Forelimb muscle (tissue), 1 donor: ENCODE results near the gene ALX4. TPM values are rescaled to one million over a fixed set of nuclear protein-coding genes. Genes with fewer than 3 reads are reported as not detected.

Experiments used
- DNase-seq: peaks from one replicate; pipeline ENCODE4 v3.0.0-alpha.2; 2013; ENCODE audit warnings: low read depth
- polyA plus RNA-seq: library from polyadenylated mRNA; unstranded; fragments of 120-200 nt; gene quantifications from one replicate; pipeline ENCODE4 v1.2.1, GENCODE V29; 2013; ENCODE audit not compliant: insufficient read length

Gene ALX4
- polyA plus RNA-seq, 1 donor = 2.4 TPM

DNA sequence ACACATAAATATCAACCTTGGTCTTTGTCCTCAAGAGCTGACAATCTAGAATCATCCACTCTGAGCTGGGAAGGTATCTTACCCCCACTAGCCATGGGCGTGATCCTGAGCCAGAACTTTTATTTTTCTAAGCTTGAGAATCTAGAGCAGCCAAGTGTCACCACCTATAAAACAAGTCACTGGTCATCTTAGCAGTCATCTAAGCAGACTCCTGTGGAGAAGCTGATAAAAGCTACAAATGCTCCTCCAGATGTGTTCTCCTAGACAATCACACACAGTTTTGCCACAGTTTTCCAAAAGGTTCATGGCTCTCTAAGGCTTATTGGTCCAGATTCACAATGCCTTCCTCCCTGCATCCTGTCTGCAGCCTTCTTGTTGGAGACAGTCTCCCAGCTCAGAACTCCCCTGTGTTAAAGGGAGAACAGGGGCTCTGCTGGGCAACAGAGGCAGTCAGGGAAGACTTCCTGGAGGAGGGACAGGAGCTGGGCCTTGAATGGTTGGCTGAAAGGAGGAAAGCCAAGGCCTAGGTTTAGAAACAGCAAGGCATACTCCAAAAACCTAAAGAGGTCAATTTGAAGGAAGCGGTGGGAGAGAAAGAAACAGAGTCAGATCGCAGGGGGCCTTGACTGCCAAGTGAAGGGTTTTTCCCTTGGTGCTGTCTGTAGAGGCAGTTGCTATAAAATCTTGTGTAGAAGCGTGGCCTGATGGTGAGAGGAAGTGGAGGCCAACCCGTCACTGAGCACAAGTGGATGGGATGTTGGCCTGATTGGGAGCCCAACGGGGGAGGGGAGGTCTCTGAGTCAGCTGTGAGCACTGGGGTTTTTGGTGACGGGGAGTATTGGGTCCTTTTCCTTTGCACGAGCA lies 42.0 kb downstream of the ALX4 start:
- DNase-seq = no peak

DNA sequence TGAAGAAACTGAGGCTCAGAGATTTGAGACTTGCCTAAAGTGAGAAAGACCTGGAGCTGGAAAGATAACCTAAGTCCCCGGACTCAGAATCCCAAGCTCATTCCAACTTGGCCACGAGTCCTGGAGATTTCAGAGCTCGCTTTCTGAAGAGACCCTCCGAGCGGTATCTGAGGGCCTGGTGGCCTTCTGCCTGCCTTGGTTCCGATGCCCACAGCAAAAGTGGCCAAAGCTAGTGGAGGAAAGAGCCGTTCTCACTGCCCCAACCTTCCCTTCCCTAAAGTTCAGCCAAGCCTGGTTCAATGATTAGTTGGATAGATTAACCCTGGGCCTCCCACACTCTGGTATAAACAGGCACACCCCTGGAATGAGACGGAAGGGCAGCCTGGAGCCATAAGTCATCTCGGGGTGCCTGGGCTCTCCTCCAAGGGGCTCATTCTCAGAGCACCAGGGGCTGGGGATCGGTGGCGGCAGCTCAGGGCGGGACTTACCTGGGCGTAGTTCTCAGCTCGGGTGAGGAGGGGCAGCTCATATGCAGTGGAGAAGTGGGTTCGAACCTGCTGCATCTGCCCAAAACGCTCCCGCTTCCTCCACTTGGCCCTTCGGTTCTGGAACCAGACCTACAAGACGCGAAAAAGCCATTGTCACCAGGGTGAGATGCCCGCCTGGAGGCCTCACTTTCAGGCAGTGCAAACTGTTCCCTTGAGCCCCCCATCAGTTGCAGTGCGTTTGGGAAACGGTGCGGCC lies 42.8 kb downstream of the ALX4 start:
- DNase-seq = no peak

DNA sequence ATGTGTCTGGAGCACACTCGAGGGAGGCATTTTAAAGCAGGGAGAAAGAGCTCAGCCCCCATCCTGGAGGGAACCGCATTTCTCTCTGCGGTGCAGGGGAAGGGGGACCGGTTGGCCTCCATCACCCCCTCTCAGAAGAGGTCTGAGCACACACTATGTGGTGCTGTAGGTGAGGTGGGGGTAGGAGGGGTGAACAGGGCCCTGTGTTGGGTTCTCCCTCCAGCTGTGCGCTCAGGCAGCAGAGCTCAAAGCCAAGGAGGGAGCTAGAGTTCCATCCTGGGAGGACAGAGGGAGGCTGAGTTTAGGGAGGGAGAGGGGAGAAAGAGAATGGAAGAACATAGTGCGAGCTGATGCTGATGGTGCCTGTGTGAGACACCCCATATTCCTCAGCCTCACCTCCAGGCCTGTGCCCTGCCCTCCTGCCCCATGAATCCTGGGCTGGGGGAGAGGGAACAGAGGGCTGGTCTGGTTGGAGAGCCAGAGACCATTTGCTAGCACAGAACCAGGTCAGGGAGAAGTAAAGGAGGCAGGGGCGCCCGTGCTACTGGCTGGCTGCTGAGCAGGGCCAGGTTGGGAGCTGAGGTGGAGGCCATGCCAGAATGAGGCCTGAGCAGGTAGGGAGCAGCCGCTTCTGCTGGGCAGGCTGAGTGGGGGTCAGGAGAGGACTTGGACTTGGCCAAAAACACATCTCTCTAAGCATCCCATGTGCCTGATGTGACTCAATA lies 43.7 kb downstream of the ALX4 start:
- DNase-seq = no peak

DNA sequence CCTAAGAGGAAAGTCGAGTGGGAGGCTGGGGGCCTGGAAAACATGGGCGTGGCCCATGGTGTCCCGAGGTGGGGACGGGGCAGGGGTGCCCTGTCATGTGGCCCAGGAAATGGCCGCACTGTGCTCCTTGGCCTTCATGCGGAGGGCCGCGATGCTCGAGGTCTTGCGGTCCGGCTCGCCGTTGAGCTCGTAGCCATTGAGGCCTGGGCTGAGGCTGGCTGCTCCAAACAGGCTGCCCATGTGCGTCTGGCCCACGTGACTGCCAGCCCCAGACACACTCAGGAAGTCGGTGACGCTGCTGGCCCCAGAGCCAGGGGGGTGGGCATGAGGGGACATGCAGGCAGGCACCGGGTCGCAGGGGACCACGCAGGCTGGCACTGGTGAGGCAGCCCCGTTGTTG lies 45.2 kb downstream of the ALX4 start:
- no peak for DNase-seq

DNA sequence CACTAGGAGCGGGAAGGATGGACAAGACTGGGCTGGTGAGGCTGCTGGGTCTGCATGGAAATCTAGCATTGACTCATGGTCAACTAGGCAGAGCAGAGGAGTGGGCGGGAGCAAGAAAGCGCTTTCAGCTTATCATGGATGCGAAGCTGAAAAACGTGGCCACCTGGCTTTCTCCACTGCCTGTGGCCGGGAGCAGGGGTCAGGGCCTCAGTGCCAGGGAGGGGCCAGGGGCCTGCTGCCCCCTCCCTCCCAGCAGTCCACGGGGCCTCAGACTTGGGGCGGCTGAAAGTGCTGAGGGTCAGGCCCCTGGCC lies 45.5 kb downstream of the ALX4 start:
- DNase-seq = no peak

DNA sequence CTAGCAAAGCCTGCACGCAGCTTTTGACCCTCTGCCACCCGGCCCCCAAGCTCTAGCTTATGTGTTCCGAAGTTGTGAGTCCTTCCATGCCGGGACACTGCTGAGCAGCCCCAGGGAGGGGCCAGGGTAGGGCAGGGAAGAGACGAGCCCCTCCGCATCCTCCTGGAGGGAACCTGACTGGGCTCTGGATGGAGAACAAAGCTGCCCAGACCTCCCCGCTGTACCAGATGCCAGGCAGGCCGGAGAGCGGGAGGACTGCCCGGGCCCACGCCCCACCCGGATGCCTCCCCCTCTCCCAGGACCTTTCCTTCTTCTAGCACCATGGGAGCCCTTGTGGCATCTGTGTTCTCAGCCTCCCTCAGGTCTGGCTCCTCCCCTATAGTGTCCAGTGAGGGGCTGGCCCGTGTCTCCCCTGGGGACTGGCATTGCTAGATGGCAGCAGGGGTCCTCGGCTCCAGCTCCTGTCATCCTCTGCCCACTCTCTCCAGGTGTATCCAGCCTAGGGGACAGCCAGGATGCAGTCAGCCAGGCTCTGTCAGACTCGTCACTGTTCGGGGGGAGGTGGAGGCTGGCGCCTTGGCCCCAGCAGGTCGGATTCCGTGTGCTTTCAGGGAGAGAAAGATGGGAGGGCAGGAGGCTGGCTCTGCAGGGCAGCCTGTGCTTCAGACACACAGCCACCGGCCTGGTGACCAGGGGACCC lies 46.1 kb downstream of the ALX4 start:
- no peak for DNase-seq

DNA sequence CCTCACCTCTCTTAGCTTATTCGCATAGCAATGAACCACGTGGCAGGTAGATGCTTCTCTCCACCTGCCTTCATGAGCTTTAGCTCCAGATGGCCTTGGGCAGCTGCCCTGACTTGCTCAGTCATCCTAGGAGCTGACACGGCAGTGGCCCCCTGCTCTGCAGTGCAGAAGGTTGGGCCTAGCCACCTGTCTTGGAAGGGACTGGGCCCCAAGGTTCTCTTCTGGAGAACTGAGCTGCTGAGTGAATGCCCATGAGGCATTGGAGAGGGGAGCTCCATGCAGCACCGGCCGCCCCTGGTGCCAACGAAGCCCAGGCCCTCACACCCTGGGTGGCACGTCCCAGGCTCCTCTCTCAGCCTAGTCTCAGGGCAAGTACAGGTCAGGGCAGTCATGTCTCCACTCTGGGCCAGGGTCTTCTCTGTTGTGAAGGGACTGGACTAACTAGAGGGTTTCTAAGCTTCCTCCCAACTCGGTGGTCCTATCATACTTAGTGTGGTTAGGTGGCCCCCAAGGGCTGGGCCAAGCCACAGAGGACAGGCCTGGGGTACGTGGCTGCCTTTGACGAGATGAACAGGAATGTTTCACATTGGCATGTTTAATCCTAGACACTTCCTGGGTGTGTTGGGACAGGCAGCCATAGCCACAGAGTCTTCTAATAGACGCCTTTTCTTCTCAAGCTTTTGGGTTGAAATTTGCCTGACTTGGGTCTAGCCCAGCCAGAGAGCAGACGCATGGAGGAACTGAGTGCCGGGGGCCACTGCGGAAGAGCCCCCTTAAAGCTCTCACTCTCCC lies 47.9 kb downstream of the ALX4 start:
- no peak for DNase-seq

DNA sequence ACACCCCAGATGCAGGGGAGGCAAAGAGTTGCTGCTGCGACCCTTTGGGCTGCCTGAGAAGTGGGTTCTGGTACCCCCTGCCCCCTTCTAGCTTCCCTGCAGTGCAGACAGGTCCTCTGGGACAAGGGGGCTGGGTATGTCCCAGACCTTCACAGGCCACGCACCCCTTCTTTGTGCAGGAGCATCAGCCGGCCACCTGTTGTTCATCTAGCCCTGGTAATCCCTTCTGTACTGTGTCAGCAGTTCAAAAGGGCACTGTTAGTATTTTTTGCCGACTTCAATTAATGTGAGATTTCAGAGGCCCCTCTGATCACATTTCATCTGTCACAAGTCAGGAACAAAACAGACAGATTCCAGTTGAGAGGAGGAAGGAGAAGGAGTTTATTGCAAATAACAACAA lies 49.9 kb downstream of the ALX4 start:
- DNase-seq = no peak

DNA sequence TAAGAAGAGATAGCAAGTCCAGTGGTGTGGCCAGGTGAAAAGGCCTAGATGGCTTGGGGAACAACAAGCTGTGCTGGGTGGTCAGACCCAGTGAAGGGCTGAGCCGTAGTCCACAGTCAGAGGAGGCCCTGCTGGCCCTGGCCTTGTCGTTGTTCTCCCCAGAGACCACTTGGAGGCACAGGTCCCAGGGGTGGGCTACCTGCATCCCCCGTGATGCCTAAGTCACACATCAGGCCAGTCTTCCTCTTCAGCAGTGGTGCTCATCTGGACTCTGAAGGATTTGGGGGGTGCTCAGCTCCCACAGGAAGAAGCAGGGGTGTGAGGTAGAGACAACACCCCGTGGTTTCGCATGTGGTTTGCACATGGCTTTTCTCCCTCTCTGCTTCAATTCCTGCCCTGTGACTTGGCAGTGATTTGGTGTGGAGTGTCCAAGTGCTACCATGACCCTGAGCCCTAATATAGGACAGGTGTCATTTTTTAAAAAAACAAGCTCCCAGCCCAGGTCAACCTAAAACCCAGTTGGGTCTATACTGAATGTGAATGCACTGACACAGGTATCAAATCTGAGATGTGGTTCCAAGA lies 51.0 kb downstream of the ALX4 start:
- no peak for DNase-seq

DNA sequence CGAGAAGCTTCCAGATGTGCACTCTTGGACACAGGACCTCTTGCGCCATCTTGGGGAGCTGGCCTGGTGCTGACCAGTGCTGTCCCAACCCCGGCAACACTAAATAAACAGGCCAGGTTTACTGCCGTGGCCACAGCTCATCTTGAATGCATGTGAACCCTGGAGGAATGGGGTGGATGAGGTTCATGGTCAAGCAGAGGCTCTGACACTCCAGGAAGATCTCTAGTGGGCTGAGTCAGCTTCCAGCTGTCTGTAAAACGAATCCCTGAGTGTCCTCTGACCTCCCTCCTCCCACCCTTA lies 51.8 kb downstream of the ALX4 start:
- no peak for DNase-seq

DNA sequence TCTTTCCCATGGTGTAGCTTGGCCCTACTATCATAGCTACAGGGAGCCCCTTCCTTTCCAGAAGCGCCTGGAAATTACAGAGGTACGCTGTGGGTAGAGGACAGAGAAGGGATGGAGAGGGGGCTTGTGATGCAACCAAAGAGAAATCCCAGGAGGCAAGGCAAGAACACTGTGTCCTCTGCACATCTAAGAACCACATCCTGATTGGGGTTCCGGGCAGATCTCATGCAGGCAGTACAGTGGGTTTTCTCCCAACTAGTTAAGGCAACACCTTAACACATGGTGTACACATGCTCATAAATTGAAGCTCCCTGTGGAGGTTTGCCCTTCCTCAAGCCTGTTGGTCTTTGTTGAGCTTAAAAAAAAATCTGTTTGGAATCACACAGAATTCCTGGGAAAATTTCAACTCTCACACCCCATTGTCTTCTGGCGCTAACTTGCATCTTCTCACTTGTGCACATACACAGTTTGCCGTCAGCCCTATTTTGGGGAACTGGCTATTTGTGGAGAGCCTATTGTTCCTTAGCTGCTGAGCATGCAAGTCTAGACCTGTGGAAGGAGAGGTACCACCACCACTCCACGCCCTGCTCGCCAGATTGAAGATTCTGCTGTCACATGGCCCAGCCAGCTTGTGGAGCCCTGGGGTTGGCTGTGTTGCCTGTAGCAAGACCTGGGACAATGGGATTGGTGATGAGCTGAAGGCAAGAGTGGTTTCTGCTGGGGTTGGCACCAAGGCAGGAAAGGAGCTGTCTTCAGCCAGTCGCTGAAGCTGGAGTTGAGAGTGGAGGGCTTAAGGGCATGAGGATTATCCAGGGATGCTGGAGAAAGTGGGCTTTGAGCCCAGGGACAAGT lies 52.4 kb downstream of the ALX4 start:
- DNase-seq = no peak

DNA sequence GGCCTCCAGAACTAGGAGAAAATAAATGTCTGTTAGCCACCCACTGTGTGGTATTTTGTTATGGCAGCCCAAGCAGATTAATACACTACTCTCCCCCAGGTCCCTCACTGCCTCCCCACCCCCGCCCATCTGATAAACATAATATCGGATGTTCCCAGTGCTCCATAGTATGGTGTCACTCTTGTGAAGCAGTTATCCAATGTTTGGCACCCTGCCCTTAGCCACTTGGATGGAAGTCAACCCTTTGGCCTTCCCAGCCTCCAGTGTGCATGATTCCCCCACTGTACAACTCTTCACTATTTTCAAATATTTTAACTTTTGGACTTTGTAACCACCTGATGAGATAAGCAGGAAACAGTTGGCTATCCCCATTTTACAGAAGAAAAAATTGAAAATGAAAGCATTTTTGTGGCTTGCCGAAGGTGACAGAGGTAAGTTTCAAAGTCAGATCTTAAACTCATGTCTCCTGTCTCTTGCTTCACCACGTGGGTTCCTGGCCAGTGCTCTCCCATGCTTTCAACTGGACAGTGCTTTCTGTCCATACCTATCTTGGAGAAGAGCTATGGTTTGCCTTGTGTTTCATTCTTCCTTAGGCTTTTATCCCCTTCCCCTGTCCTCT lies 53.2 kb downstream of the ALX4 start:
- DNase-seq = no peak

DNA sequence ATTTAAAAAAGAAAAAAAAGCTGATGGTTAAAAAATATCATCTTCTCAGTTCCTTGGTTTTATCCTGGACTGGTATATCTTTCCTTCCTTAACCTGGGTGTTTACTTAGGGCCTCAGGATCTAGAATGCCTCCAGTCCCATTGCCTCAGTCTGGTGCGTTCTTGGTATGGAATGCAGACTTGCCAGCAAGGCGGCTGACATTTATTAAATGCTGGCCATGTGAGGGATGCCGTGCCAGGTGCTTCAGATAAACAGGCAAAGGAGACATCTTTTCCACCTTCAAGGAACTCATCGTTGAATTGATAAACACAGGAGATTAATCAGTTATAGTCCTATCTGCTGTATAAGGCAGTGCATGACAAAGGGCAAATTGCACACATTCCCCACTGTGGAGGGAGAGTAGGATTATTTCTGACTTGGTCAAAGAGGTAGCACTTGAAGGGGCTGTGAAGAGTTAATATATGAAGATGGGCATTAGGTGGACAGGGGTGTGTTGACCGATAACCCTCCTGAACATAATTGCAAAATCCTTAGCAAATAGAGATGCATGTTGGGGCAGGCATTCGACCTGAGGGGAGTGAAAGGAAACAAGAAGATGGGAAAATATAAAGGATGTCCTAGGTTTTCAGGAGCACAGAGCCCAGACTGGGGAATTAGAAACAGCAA lies 54.4 kb downstream of the ALX4 start:
- DNase-seq = no peak

DNA sequence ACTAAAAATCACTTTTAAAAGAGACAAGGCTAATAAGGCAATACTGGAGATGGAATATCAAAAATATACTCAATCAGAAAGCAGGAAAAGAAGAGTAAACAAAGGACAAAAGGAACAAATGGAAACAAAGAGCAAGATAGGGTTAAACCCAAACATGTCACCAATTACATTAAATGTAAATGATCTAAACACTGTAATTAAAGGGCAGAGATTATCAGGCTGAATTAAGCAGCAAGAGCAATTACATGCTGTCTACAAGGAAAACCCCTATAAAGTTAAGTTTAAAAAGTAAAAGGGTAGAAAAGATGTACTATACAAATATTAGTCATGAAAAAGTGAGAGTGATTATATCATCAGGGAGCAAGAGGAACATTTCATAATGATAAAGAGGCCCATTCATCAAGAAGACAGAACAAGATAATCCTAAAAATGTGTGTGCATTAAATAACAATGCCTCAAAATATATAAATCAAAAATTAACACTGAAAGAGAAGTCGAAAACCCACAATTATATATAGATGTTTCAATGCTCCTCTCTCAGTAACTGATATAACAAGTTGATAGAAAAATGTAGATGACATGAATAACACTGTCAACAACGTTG lies 56.8 kb downstream of the ALX4 start:
- DNase-seq = no peak

DNA sequence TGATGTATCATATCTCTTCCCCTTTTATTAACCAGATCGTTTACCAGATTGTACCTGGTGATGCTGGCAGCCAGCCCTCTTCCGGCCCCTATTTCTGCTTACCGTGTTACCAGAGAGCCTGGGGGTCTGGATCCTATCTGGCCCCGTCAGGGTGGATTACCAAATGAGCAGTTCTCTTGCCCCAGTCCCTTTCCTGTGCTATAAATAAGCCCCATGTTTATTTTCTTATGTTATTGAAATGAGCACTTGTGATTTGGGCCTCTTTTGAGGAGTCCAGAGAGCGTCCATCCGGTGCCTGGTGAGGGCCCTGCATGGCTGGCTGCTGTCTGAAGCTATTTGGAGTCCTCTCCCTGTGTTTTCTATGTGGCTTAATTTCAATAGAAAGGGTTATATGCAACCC lies 59.5 kb downstream of the ALX4 start:
- DNase-seq = no peak

DNA sequence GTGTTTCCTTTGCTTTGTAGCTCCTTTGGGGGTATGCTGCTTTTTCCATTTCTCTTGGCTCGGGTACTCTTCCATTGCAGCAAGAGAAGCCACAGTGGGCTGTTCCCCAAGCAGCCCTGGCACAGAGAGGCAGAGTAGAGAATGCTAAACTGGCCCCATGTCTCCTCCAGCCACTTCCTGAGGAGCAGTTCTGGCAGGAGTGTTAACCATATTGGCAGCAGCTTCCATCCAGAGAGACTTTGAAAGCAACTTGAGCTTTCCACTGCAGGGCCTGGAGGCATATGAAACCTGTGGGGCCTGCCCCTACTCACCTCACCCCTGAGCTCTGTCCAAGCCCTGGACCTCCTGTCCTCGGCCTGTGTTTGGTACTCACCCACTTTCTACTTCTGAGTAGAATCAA lies 61.8 kb downstream of the ALX4 start:
- DNase-seq = no peak

DNA sequence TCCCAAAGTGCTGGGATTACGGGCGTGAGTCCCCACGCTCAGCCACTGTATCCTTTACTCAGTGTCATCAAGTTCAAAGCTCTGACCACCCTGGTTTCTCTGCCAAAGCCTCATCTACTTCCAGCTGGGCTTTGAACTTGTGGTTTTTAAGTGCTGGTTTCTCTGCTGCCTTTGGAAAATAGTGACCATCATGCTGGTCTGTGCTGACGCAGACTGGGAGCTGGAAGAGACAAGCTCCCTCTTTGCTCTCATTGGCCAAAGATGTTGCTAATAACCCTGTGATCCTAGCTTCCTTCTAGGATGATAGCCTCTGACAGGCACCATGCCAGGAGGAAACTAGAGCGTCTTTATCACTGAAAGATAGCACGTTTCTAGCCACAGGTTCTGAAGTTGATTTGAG lies 62.4 kb downstream of the ALX4 start:
- DNase-seq = no peak

DNA sequence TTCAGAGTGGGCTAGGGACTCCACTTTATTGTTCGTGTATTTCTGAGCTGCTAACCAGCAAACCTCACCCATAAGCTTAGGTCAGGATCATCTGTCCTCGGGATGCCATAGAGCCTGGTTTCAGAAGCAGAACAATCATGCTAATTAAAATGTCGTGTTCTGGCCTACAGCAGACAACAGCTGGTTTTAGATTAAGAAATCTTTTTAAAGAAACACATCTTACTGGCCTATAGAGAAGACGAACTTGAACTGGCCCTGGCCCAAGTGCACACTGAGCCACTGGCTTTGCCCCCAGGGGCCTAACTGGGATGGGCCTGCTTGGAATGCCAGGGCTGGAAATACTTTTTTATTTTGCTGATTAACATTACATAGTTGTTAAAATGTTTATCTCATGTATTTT lies 63.2 kb downstream of the ALX4 start:
- DNase-seq = no peak
